OCI-LY7 (cell line): ENCODE results near the gene CAB39.

Experiments used
- CTCF ChIP-seq: fragments of 200-600 bp; sonication (generic); conservative IDR thresholded peaks from 2 replicates; pipeline ENCODE4 v1.5.1; 2014; ENCODE audit warnings: mild to moderate bottlenecking, antibody characterized with exemption, low read length, moderate library complexity, mixed read lengths
- EZH2phosphoT487 ChIP-seq: fragments of 200-600 bp; sonication (generic); IDR thresholded peaks from 2 replicates; pipeline ENCODE4 v1.6.1; 2018; ENCODE audit warnings: low read depth, borderline replicate concordance, mild to moderate bottlenecking, mixed run types, antibody characterized with exemption, low read length, moderate library complexity, mixed read lengths

GRCh38 chr2:230676546-230676945, 36.1 kb upstream of the CAB39 start:
- TF ChIP-seq CTCF (no peak), EZH2phosphoT487 (no peak)
